HepG2 (cell line): ENCODE results near the gene CAMSAP1. TPM values are rescaled to one million over a fixed set of nuclear protein-coding genes. Genes with fewer than 3 reads are reported as not detected.

Experiments used
- ATAC-seq: fragments of 200-7000 bp; cut with Tn5 transposase; 3 replicates; pipeline ENCODE4 v1.9.1; 2020; ENCODE audit warnings: mild to moderate bottlenecking, moderate library complexity
- BruUV-seq: library from RNA; stranded (reverse); fragments of 400-500 nt; replicated peaks from 2 replicates; lab custom pipeline; 2021; lab: Mats Ljungman, UMichigan
- CTCF ChIA-PET: fragments of 300-600 bp; formaldehyde crosslinking; extraction: SDS; loops from one replicate; lab custom pipeline; 2021; ENCODE audit warnings: low total read pairs, inconsistent platforms, low intra/inter-chr PET ratio; lab: Yijun Ruan, JAX
- POLR2A ChIA-PET: fragments of 350-600 bp; sonication (Branson Sonifier 250); formaldehyde crosslinking; loops from one replicate; lab custom pipeline; 2020; ENCODE audit warnings: antibody characterized with exemption, inconsistent platforms; lab: Yijun Ruan, JAX
- DNase-seq: peaks from one replicate; pipeline ENCODE4 v3.0.0-alpha.2; 2015; ENCODE audit warnings: low spot score
- FAIRE-seq: peaks from 3 replicates; lab custom pipeline; 2011; peaks lifted over from hg19 to GRCh38; lab: Jason Lieb, UNC
- H2AFZ ChIP-seq: one replicate; pipeline ENCODE4 v1.6.1; 2011; ENCODE audit warnings: low read length, inconsistent platforms
- H3K27ac ChIP-seq: fragments of 300-600 bp; 3 replicates; pipeline ENCODE4 v1.8.0; 2011; ENCODE audit warnings: mixed run types, mild to moderate bottlenecking, mixed read lengths, low read length, inconsistent platforms; ENCODE audit not compliant: insufficient read depth; ENCODE audit errors: extremely low read length
- H3K27me3 ChIP-seq, 2 experiments: fragments of 200-600 bp in 1 of 2; 2 replicates in 1 of 2; 3 replicates in 1 of 2; pipeline versions ENCODE4 v1.6.0 to v1.8.0; 2011; ENCODE audit warnings: low read length in 2 of 2, mild to moderate bottlenecking in 2 of 2, moderate library complexity in 2 of 2, inconsistent platforms in 1 of 2; ENCODE audit not compliant: insufficient read depth in 2 of 2, control insufficient read depth in 1 of 2
- H3K36me3 ChIP-seq, 2 experiments: fragments of 200-600 bp in 1 of 2; replicated peaks in 1 of 2; 2 replicates in 1 of 2; 3 replicates in 1 of 2; pipeline versions ENCODE4 v1.5.1 to v1.8.0; 2011; ENCODE audit warnings: low read length in 2 of 2, inconsistent platforms in 1 of 2; ENCODE audit not compliant: insufficient read depth in 2 of 2, control insufficient read depth in 1 of 2
- H3K4me1 ChIP-seq: 2 replicates; pipeline ENCODE4 v1.5.1; 2012; ENCODE audit warnings: low read length, inconsistent platforms; ENCODE audit not compliant: insufficient read depth
- H3K4me2 ChIP-seq: 2 replicates; pipeline ENCODE4 v1.6.0; 2011; ENCODE audit warnings: low read depth, low read length, inconsistent platforms
- H3K4me3 ChIP-seq, 3 experiments: fragments of 200-600 bp in 1 of 3; sonication (generic), shearing (Covaris generic) in 1 of 3; replicated peaks in 1 of 3; 2 replicates each; pipeline ENCODE4 v1.5.1; 2011 to 2016; ENCODE audit warnings: low read length in 3 of 3, inconsistent platforms in 2 of 3, low read depth in 2 of 3, mild to moderate bottlenecking in 2 of 3, control low read depth in 1 of 3, mixed read lengths in 1 of 3; ENCODE audit not compliant: insufficient read depth in 1 of 3
- H3K79me2 ChIP-seq: one replicate; pipeline ENCODE4 v1.6.1; 2011; ENCODE audit warnings: low read length, inconsistent platforms; ENCODE audit not compliant: insufficient read depth
- H3K9ac ChIP-seq: 2 replicates; pipeline ENCODE4 v1.6.0; 2011; ENCODE audit warnings: mild to moderate bottlenecking, low read depth, low read length, inconsistent platforms; ENCODE audit not compliant: insufficient read depth
- H3K9me3 ChIP-seq: 2 replicates; pipeline ENCODE4 v1.5.1; 2012; ENCODE audit warnings: mild to moderate bottlenecking, low read length
- H4K20me1 ChIP-seq: 2 replicates; pipeline ENCODE4 v1.6.0; 2011; ENCODE audit warnings: inconsistent platforms, mild to moderate bottlenecking, low read length, moderate library complexity; ENCODE audit not compliant: insufficient read depth
- HNF4A ChIP-seq: sonication (generic); formaldehyde crosslinking; IDR thresholded peaks from 2 replicates; pipeline ENCODE4 v1.4.0; 2020; ENCODE audit warnings: missing genetic modification reagents
- HNF4G ChIP-seq, 2 experiments: sonication (generic) in 1 of 2; formaldehyde crosslinking in 1 of 2; IDR thresholded peaks; 2 replicates each; pipeline versions ENCODE4 v1.4.0 to v1.6.1; 2011 to 2020; ENCODE audit warnings: borderline replicate concordance in 2 of 2, low read depth in 2 of 2, mild to moderate bottlenecking in 2 of 2, low read length in 1 of 2, missing genetic modification reagents in 1 of 2, moderate library complexity in 1 of 2
- MTF2 ChIP-seq: sonication (generic); formaldehyde crosslinking; IDR thresholded peaks from 2 replicates; pipeline ENCODE4 v1.5.0; 2020; ENCODE audit warnings: missing genetic modification reagents, borderline replicate concordance
- ZNF207 ChIP-seq: fragments of 450-650 bp; IDR thresholded peaks from 2 replicates; pipeline ENCODE4 v1.6.1; 2016; ENCODE audit warnings: antibody characterized with exemption, borderline replicate concordance
- ZNF552 ChIP-seq: sonication (generic); formaldehyde crosslinking; IDR thresholded peaks from 2 replicates; pipeline ENCODE4 v1.9.0; 2022; ENCODE audit warnings: missing genetic modification reagents, mild to moderate bottlenecking, borderline replicate concordance
- WGBS: methylation state at CpG from one replicate; pipeline ENCODE4 v1.1.6; 2017; ENCODE audit warnings: low lambda C conversion rate; 5-methylcytosine and 5-hydroxymethylcytosine counted together
- in situ Hi-C: cut with HindIII; loops from 2 replicates; pipeline ENCODE4 v1.10.0; 2017; ENCODE audit warnings: low pct_unique_long_range_greater_than_20kb; ENCODE audit not compliant: extremely low pct_ligation_motif_present
- intact Hi-C: fragments of 100-400 bp; cut with micrococcal nuclease; formaldehyde crosslinking; loops from one replicate; pipeline ENCODE4 v1.10.0; 2022; ENCODE audit not compliant: unreplicated experiment
- polyA plus RNA-seq, 8 experiments: library from polyadenylated mRNA; depleted of rRNA in 3 of 8; stranded (reverse) in 7 of 8; unstranded in 1 of 8; fragments of >200 nt; fragmentation: Illumina TruSeq in 4 of 8; extraction: Trizol in 4 of 8; gene quantifications; 2 replicates each; pipeline versions ENCODE4 v1.2.1 to v1.2.3, GENCODE V29; 2011 to 2016; ENCODE audit warnings: low read depth in 4 of 8, missing spikeins in 1 of 8, mixed read lengths in 1 of 8; ENCODE audit not compliant: insufficient read depth in 1 of 8
- total RNA-seq, 5 experiments: library from RNA; depleted of rRNA; stranded (reverse); fragments of >200 nt; fragmentation: Illumina TruSeq; extraction: Trizol; gene quantifications; 2 replicates each; pipeline ENCODE4 v1.2.3, GENCODE V29; 2016; ENCODE audit warnings: low read depth in 1 of 5
- TF ChIP-seq, protein P1 (sequence below): sonication (generic); formaldehyde crosslinking; IDR thresholded peaks from 2 replicates; pipeline ENCODE4 v1.4.0; 2020; ENCODE audit warnings: missing genetic modification reagents
- TF ChIP-seq, protein P2 (sequence below): IDR thresholded peaks from 2 replicates; pipeline ENCODE4 v1.6.1; 2012; ENCODE audit warnings: inconsistent platforms

The CAMSAP1 gene
- total and polyA plus RNA-seq, 2 of the 13 experiments (the other 11 are each of a cell fraction or from before 2014, with no cell fraction given): 3.8 to 12.4 TPM

DNA sequence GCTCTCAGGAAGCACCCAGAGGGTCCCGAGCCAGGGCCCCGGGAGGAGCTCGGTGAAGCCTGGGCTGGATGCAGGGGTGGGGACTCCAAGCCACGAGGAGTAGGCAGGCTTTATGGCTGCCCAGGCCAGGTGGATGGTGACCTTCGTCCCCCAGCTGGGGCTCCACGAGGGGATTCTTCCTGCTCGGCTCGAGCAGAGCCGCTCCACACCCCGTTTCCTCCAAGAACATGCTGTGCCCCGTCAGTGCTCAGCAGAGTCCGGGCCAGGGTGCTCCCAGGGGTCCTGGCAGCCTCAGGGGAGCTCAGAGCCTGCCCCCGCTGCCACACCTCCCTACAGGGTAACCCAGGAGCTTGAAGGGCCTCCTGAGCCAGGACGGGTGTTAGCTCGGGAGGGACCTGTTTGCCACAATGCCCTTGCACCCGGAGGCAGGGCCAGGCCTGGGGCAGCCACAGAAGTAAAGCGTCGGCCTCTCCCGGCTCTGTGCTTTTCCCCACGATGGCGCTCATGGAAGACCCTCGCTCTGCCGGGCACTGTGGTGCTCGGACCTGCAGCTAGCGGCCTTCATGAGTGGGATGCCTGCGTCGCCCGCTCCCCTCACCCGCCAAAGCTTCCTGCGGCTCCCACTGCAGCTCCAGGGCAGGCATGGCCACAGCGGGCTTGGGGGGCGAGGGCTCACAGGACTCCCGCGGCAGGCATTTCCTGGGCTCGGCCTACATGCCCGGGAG lies 118.6 kb downstream of the CAMSAP1 start:
- ChIA-PET CTCF (no interaction called here), POLR2A (no interaction called here)
- no peak overlapping the region for H3K4me3 ChIP-seq
- H3K79me2 ChIP-seq: no peaks in the 10 kb centered on the region
- WGBS: 35% methylated on average over 4 of the region's 36 CpGs
- no peaks in the 10 kb centered on the region for H3K9me3 ChIP-seq
- peaks cover 19 to 87% of the 10 kb centered on the region in 2 experiments; a peak in 4 of 5 replicates for H3K27me3 ChIP-seq
- TF ChIP-seq HNF4G (IDR thresholded peaks at IDR 0.05; ENCODE audit: borderline replicate concordance, low read depth, low read length) (0 out of 2 replicates have a peak, but pooled peaks have one; percentile 15), HNF4G (CRISPR knock-in tag; IDR thresholded peaks at IDR 0.05; ENCODE audit: borderline replicate concordance, low read depth) (no peak), HNF4A (CRISPR knock-in tag) (peak; percentile 20; the same call in 1 of the 2 replicates), MTF2 (CRISPR knock-in tag) (no peak), ZNF207 (no peak), ZNF552 (peak; percentile 96; the same call in 1 of the 2 replicates)
- TF ChIP-seq, protein P1, sequence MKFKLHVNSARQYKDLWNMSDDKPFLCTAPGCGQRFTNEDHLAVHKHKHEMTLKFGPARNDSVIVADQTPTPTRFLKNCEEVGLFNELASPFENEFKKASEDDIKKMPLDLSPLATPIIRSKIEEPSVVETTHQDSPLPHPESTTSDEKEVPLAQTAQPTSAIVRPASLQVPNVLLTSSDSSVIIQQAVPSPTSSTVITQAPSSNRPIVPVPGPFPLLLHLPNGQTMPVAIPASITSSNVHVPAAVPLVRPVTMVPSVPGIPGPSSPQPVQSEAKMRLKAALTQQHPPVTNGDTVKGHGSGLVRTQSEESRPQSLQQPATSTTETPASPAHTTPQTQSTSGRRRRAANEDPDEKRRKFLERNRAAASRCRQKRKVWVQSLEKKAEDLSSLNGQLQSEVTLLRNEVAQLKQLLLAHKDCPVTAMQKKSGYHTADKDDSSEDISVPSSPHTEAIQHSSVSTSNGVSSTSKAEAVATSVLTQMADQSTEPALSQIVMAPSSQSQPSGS: no peak
- TF ChIP-seq, protein P2, sequence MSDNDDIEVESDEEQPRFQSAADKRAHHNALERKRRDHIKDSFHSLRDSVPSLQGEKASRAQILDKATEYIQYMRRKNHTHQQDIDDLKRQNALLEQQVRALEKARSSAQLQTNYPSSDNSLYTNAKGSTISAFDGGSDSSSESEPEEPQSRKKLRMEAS: 0 out of 2 replicates have a peak, but pooled peaks have one; percentile 24
- no peaks in the 10 kb centered on the region for H4K20me1 ChIP-seq
- H3K4me2 ChIP-seq: no peak overlapping the region
- ATAC-seq (peak; percentile 6; the same call in 2 of the 3 replicates), FAIRE-seq (no peak), DNase-seq (no peak)
- no peak overlapping the region for H2AFZ ChIP-seq
- no peak overlapping the region for H3K27ac ChIP-seq
- intact Hi-C loops: no loop called here
- no TSS peak for BruUV-seq
- no peak overlapping the region for H3K9ac ChIP-seq
- no peaks in the 10 kb centered on the region for H3K36me3 ChIP-seq
- in situ Hi-C loops: no loop called here
- no peaks in the 10 kb centered on the region for H3K4me1 ChIP-seq
